RWPE2 (cell line): ENCODE measurements around the gene CYP2C8.

Experiments used
- ATAC-seq: fragments of 200-7000 bp; cut with Tn5 transposase; 3 replicates; pipeline ENCODE4 v1.9.1; 2021; ENCODE audit warnings: low read depth
- DNase-seq: peaks from one replicate; pipeline ENCODE4 v3.0.0-alpha.2; 2020; ENCODE audit warnings: low spot score
- H3K27ac ChIP-seq: fragments of 450-650 bp; 2 replicates; pipeline ENCODE4 v1.5.1; 2017; ENCODE audit warnings: mild to moderate bottlenecking; ENCODE audit not compliant: poor library complexity, severe bottlenecking
- H3K27me3 ChIP-seq: fragments of 250-450 bp; sonication (Bioruptor Pico); 2 replicates; pipeline ENCODE4 v1.5.1; 2021; ENCODE audit warnings: mild to moderate bottlenecking, moderate library complexity; ENCODE audit not compliant: insufficient read depth, poor library complexity, severe bottlenecking
- H3K36me3 ChIP-seq: fragments of 250-450 bp; sonication (Bioruptor Pico); 2 replicates; pipeline ENCODE4 v1.5.1; 2020; ENCODE audit warnings: low read depth, mild to moderate bottlenecking, moderate library complexity
- H3K4me1 ChIP-seq: fragments of 250-450 bp; sonication (Bioruptor Pico); 2 replicates; pipeline ENCODE4 v1.5.1; 2021; ENCODE audit warnings: mild to moderate bottlenecking, moderate library complexity; ENCODE audit not compliant: insufficient read depth, poor library complexity, severe bottlenecking
- H3K4me3 ChIP-seq: fragments of 250-450 bp; sonication (Bioruptor Pico); 2 replicates; pipeline ENCODE4 v1.5.1; 2021; ENCODE audit warnings: mild to moderate bottlenecking, moderate library complexity; ENCODE audit not compliant: severe bottlenecking
- H3K9me3 ChIP-seq: fragments of 250-450 bp; sonication (Bioruptor Pico); 2 replicates; pipeline ENCODE4 v1.5.1; 2021; ENCODE audit warnings: mild to moderate bottlenecking, moderate library complexity; ENCODE audit not compliant: severe bottlenecking
- CTCF ChIP-seq: fragments of 450-650 bp; IDR thresholded peaks from one replicate; pipeline ENCODE4 v1.5.1; 2017; ENCODE audit warnings: mild to moderate bottlenecking, moderate library complexity; ENCODE audit not compliant: poor library complexity, severe bottlenecking

Gene CYP2C8

DNA sequence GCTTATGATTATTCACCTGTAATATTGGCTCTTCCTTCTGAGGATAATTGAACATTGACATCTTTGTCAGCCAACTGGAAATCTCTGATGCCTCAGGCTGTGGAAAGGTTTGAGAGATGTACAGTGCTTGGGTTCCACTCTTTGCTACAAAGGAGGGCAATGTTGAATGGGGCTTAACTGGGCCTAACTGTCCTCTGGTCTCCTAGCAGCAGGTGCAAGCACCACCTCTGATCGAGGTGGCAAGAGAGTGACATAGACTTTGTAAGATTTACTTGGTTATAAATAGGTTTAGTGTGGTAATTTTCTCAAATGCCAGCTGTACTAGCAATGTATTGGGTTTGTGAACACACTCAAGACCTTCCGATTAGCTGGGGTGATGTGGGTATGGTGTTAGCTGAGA, 21.1 kb downstream of the CYP2C8 start:
- no peak for TF ChIP-seq CTCF
- H3K4me1 ChIP-seq = no peaks in the 10 kb centered on the region
- H3K27ac ChIP-seq = no peak overlapping the region
- ATAC-seq = no peak
- H3K36me3 ChIP-seq = no peaks in the 10 kb centered on the region
- no peaks in the 10 kb centered on the region for H3K9me3 ChIP-seq
- H3K27me3 ChIP-seq = peaks cover 5% of the 10 kb centered on the region
- H3K4me3 ChIP-seq = no peak overlapping the region
- DNase-seq = no peak

- H3K36me3 ChIP-seq = no peaks in the 10 kb centered on the region
- H3K9me3 ChIP-seq = no peaks in the 10 kb centered on the region
- no peak overlapping the region for H3K4me3 ChIP-seq
- no peak for ATAC-seq
- H3K27ac ChIP-seq = no peak overlapping the region
- no peaks in the 10 kb centered on the region for H3K27me3 ChIP-seq
- no peaks in the 10 kb centered on the region for H3K4me1 ChIP-seq
- DNase-seq = no peak
- TF ChIP-seq CTCF = no peak
Measured at GRCh38 chr10:95039281-95039680, 30.0 kb downstream of the CYP2C8 start.

- no peak for TF ChIP-seq CTCF
- H3K27me3 ChIP-seq = no peaks in the 10 kb centered on the region
- H3K27ac ChIP-seq = no peak overlapping the region
- H3K36me3 ChIP-seq = no peaks in the 10 kb centered on the region
- ATAC-seq (no peak), DNase-seq (no peak)
- no peak overlapping the region for H3K4me3 ChIP-seq
- no peaks in the 10 kb centered on the region for H3K9me3 ChIP-seq
- no peaks in the 10 kb centered on the region for H3K4me1 ChIP-seq
Measured at GRCh38 chr10:95035332-95036295, 33.7 kb downstream of the CYP2C8 start.

- Histone ChIP-seq H3K4me1 (no peaks in the 10 kb centered on the region), H3K27me3 (peaks cover 6% of the 10 kb centered on the region), H3K9me3 (no peaks in the 10 kb centered on the region), H3K36me3 (no peaks in the 10 kb centered on the region), H3K4me3 (no peak overlapping the region), H3K27ac (no peak overlapping the region)
- DNase-seq = no peak
- ATAC-seq = no peak
- TF ChIP-seq CTCF = no peak
Measured at GRCh38 chr10:95034401-95034800, 34.9 kb downstream of the CYP2C8 start.

DNA sequence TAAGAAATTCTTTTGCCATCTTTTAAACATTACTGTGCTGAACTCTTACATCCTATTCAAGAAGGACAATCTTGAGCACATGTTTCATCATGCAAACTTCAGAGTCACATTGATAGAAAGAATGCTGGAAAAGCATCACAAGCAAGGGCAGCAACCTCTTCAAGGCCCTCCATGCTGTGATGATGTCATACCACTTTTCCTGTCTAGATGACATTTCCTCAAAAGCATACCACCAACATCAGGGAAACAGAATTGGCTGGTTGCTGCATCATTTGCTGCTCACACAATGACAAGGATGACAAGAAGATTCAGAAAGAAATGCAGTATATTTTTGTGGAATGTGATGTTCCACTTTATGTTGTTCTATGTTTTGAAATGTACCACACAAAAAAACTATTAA, 37.6 kb downstream of the CYP2C8 start:
- ATAC-seq = no peak
- Histone ChIP-seq H3K4me1 (no peaks in the 10 kb centered on the region), H3K27me3 (peaks cover 7% of the 10 kb centered on the region), H3K27ac (no peak overlapping the region), H3K9me3 (no peaks in the 10 kb centered on the region), H3K36me3 (no peaks in the 10 kb centered on the region), H3K4me3 (no peak overlapping the region)
- no peak for DNase-seq
- TF ChIP-seq CTCF = no peak
